SK-N-SH treated with all-trans-retinoic acid at 6 μM for 48 hours (cell line): Measurements from ENCODE around the gene FAM47E.

Experiments
- ATAC-seq: fragments of 200-7000 bp; cut with Tn5 transposase; 3 replicates; pipeline ENCODE4 v1.9.1; 2020; ENCODE audit warnings: mild to moderate bottlenecking, moderate library complexity
- ARNTL ChIP-seq: fragments of 450-650 bp; formaldehyde crosslinking; IDR thresholded peaks from 2 replicates; pipeline ENCODE4 v1.5.0; 2020; ENCODE audit warnings: low read depth, mild to moderate bottlenecking, moderate library complexity, borderline replicate concordance
- BACH2 ChIP-seq: fragments of 250-450 bp; sonication (Bioruptor Pico); IDR thresholded peaks from 2 replicates; pipeline ENCODE4 v1.9.0; 2021; ENCODE audit warnings: mild to moderate bottlenecking, borderline replicate concordance
- CREB5 ChIP-seq: fragments of 250-450 bp; sonication (Bioruptor Pico); IDR thresholded peaks from 2 replicates; pipeline ENCODE4 v1.5.1; 2020; ENCODE audit warnings: low read depth, mild to moderate bottlenecking, moderate library complexity
- CSDC2 ChIP-seq: fragments of 250-450 bp; sonication (Bioruptor Pico); IDR thresholded peaks from 2 replicates; pipeline ENCODE4 v1.5.0; 2020; ENCODE audit warnings: mild to moderate bottlenecking, moderate library complexity
- CSRNP3 ChIP-seq: fragments of 250-450 bp; sonication (Bioruptor Pico); IDR thresholded peaks from 2 replicates; pipeline ENCODE4 v1.5.1; 2021; ENCODE audit warnings: mild to moderate bottlenecking, moderate library complexity
- ESRRG ChIP-seq: fragments of 250-450 bp; sonication (Bioruptor Pico); IDR thresholded peaks from 2 replicates; pipeline ENCODE4 v1.6.1; 2021; ENCODE audit warnings: mild to moderate bottlenecking
- GLIS3 ChIP-seq: fragments of 250-450 bp; sonication (Bioruptor Pico); IDR thresholded peaks from 2 replicates; pipeline ENCODE4 v1.5.0; 2020; ENCODE audit warnings: mild to moderate bottlenecking, moderate library complexity
- ISL1 ChIP-seq: fragments of 250-450 bp; sonication (Bioruptor Pico); IDR thresholded peaks from 2 replicates; pipeline ENCODE4 v2.1.2; 2022; ENCODE audit warnings: mild to moderate bottlenecking, moderate library complexity
- OSR1 ChIP-seq: fragments of 250-450 bp; sonication (Bioruptor Pico); IDR thresholded peaks from 2 replicates; pipeline ENCODE4 v1.8.0; 2022; ENCODE audit warnings: moderate library complexity, mild to moderate bottlenecking, inconsistent platforms
- POU6F1 ChIP-seq: fragments of 250-450 bp; sonication (Bioruptor Pico); IDR thresholded peaks from 2 replicates; pipeline ENCODE4 v1.8.0; 2021; ENCODE audit warnings: low read depth, mild to moderate bottlenecking, moderate library complexity, borderline replicate concordance
- PPARA ChIP-seq: fragments of 250-450 bp; sonication (Bioruptor Pico); IDR thresholded peaks from 2 replicates; pipeline ENCODE4 v1.5.0; 2020; ENCODE audit warnings: mild to moderate bottlenecking, borderline replicate concordance
- RARB ChIP-seq: fragments of 250-450 bp; sonication (Bioruptor Pico); IDR thresholded peaks from 2 replicates; pipeline ENCODE4 v1.8.0; 2021; ENCODE audit warnings: mild to moderate bottlenecking, moderate library complexity
- SNAI2 ChIP-seq: fragments of 250-450 bp; sonication (Bioruptor Pico); IDR thresholded peaks from 2 replicates; pipeline ENCODE4 v1.5.0; 2020; ENCODE audit warnings: mild to moderate bottlenecking, moderate library complexity
- TCF4 ChIP-seq: fragments of 250-450 bp; sonication (Bioruptor Pico); IDR thresholded peaks from 2 replicates; pipeline ENCODE4 v1.8.0; 2021; ENCODE audit warnings: mild to moderate bottlenecking, moderate library complexity, borderline replicate concordance
- TOX ChIP-seq: fragments of 250-450 bp; sonication (Bioruptor Pico); IDR thresholded peaks from 2 replicates; pipeline ENCODE4 v1.8.0; 2021; ENCODE audit warnings: mild to moderate bottlenecking, moderate library complexity, borderline replicate concordance
- ZFP3 ChIP-seq: fragments of 250-450 bp; sonication (Bioruptor Pico); IDR thresholded peaks from 2 replicates; pipeline ENCODE4 v1.5.0; 2020; ENCODE audit warnings: mild to moderate bottlenecking, moderate library complexity
- ZFP30 ChIP-seq: fragments of 450-650 bp; formaldehyde crosslinking; IDR thresholded peaks from 2 replicates; pipeline ENCODE4 v1.5.0; 2022; ENCODE audit warnings: mild to moderate bottlenecking, moderate library complexity
- ZNF565 ChIP-seq: fragments of 450-650 bp; formaldehyde crosslinking; conservative IDR thresholded peaks from 2 replicates; pipeline ENCODE4 v1.5.0; 2020; ENCODE audit warnings: low read depth, mild to moderate bottlenecking, moderate library complexity
- ZNF70 ChIP-seq: fragments of 450-650 bp; formaldehyde crosslinking; IDR thresholded peaks from 2 replicates; pipeline ENCODE4 v1.5.0; 2020; ENCODE audit warnings: mild to moderate bottlenecking, moderate library complexity
- ZNF8 ChIP-seq: fragments of 450-650 bp; formaldehyde crosslinking; IDR thresholded peaks from 2 replicates; pipeline ENCODE4 v1.5.0; 2020; ENCODE audit warnings: mild to moderate bottlenecking, moderate library complexity
- TF ChIP-seq, protein P1 (sequence below): fragments of 250-450 bp; sonication (Bioruptor Pico); IDR thresholded peaks from 2 replicates; pipeline ENCODE4 v1.8.0; 2020; ENCODE audit warnings: mild to moderate bottlenecking, moderate library complexity, borderline replicate concordance
- TF ChIP-seq, protein P2 (sequence below): fragments of 250-450 bp; sonication (Bioruptor Pico); IDR thresholded peaks from 2 replicates; pipeline ENCODE4 v1.5.0; 2020; ENCODE audit warnings: mild to moderate bottlenecking, moderate library complexity

Gene FAM47E

GRCh38 chr4:76277667-76278066 lies 26.1 kb downstream of the FAM47E start (continued):
- TF ChIP-seq POU6F1 (CRISPR knock-in tag) (no peak), GLIS3 (CRISPR knock-in tag) (no peak), RARB (no peak), ARNTL (CRISPR knock-in tag) (no peak), ESRRG (CRISPR knock-in tag) (no peak), BACH2 (CRISPR knock-in tag) (no peak)
- TF ChIP-seq, all 23 proteins: peak for 0

DNA sequence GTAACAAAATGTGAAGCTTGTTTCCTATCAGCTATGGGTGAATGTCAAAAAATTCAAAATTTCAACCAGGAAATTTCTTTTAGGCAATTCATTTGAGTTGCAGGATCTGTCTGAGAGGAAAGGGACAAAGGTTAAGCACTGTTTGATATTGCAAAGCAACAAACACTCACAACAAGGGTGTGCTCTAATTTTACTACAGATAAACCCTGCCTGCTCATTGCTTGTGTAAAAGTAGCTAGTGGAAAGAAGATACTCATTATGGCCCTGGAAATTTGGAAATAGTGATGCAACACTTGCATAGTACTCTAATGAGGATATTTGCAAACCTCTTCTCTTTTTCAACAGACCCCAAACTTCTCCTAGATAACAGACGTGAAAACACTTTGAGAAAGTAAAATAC lies 27.1 kb downstream of the FAM47E start:
- no peak for ATAC-seq
- no peak for TF ChIP-seq OSR1
- TF ChIP-seq, protein P1, sequence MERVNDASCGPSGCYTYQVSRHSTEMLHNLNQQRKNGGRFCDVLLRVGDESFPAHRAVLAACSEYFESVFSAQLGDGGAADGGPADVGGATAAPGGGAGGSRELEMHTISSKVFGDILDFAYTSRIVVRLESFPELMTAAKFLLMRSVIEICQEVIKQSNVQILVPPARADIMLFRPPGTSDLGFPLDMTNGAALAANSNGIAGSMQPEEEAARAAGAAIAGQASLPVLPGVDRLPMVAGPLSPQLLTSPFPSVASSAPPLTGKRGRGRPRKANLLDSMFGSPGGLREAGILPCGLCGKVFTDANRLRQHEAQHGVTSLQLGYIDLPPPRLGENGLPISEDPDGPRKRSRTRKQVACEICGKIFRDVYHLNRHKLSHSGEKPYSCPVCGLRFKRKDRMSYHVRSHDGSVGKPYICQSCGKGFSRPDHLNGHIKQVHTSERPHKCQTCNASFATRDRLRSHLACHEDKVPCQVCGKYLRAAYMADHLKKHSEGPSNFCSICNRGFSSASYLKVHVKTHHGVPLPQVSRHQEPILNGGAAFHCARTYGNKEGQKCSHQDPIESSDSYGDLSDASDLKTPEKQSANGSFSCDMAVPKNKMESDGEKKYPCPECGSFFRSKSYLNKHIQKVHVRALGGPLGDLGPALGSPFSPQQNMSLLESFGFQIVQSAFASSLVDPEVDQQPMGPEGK (CRISPR knock-in tag) = no peak
- TF ChIP-seq GLIS3 (CRISPR knock-in tag) = no peak
- TF ChIP-seq PPARA (CRISPR knock-in tag) = no peak
- TF ChIP-seq RARB = no peak
- no peak for TF ChIP-seq ESRRG (CRISPR knock-in tag)
- no peak for TF ChIP-seq ZFP30 (CRISPR knock-in tag)
- no peak for TF ChIP-seq SNAI2
- TF ChIP-seq ZNF565 = no peak
- TF ChIP-seq ZNF8 (CRISPR knock-in tag) = no peak
- TF ChIP-seq ZNF70 (CRISPR knock-in tag) = no peak
- no peak for TF ChIP-seq ARNTL (CRISPR knock-in tag)
- no peak for TF ChIP-seq POU6F1 (CRISPR knock-in tag)
- TF ChIP-seq CSDC2 (CRISPR knock-in tag) = no peak
- TF ChIP-seq ZFP3 (CRISPR knock-in tag) = no peak
- no peak for TF ChIP-seq CSRNP3 (CRISPR knock-in tag)
- TF ChIP-seq BACH2 (CRISPR knock-in tag) = no peak
- TF ChIP-seq ISL1 = no peak

GRCh38 chr4:76279462-76279861 lies 27.9 kb downstream of the FAM47E start:
- TF ChIP-seq TCF4 (CRISPR knock-in tag) = no peak
- TF ChIP-seq BACH2 (CRISPR knock-in tag) = no peak
- TF ChIP-seq, protein P2, sequence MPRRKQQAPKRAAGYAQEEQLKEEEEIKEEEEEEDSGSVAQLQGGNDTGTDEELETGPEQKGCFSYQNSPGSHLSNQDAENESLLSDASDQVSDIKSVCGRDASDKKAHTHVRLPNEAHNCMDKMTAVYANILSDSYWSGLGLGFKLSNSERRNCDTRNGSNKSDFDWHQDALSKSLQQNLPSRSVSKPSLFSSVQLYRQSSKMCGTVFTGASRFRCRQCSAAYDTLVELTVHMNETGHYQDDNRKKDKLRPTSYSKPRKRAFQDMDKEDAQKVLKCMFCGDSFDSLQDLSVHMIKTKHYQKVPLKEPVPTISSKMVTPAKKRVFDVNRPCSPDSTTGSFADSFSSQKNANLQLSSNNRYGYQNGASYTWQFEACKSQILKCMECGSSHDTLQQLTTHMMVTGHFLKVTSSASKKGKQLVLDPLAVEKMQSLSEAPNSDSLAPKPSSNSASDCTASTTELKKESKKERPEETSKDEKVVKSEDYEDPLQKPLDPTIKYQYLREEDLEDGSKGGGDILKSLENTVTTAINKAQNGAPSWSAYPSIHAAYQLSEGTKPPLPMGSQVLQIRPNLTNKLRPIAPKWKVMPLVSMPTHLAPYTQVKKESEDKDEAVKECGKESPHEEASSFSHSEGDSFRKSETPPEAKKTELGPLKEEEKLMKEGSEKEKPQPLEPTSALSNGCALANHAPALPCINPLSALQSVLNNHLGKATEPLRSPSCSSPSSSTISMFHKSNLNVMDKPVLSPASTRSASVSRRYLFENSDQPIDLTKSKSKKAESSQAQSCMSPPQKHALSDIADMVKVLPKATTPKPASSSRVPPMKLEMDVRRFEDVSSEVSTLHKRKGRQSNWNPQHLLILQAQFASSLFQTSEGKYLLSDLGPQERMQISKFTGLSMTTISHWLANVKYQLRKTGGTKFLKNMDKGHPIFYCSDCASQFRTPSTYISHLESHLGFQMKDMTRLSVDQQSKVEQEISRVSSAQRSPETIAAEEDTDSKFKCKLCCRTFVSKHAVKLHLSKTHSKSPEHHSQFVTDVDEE = no peak
- no peak for TF ChIP-seq OSR1
- TF ChIP-seq TOX (CRISPR knock-in tag) = no peak
- no peak for TF ChIP-seq ZNF8 (CRISPR knock-in tag)
- TF ChIP-seq CSDC2 (CRISPR knock-in tag) = no peak
- TF ChIP-seq CREB5 (CRISPR knock-in tag) = no peak
- TF ChIP-seq, protein P1 (CRISPR knock-in tag) = no peak
- ATAC-seq = no peak
